Right lobe of liver (tissue), 6 donors: Measurements from ENCODE around the gene ASPRV1. TPM values are rescaled to one million over a fixed set of nuclear protein-coding genes. Genes with fewer than 3 reads are reported as not detected.
A peak's percentile ranks its signal among the peaks of the same experiment; 100 is the strongest.

ENCODE experiments used
- ATAC-seq, 4 donors: fragments of 200-7000 bp; cut with Tn5 transposase; one replicate each; pipeline ENCODE4 v1.9.1; 2020; ENCODE audit warnings: mild to moderate bottlenecking in 4 of 4, moderate library complexity in 4 of 4
- DNase-seq, 3 donors: peaks; one replicate each; pipeline ENCODE4 v3.0.0-alpha.2; 2020
- H3K27ac ChIP-seq, 3 donors: fragments of 200-600 bp; one replicate each; pipeline ENCODE4 v1.8.0; 2022
- H3K27me3 ChIP-seq, 2 donors: fragments of 200-600 bp; one replicate each; pipeline ENCODE4 v1.8.0; 2022
- H3K36me3 ChIP-seq, 4 donors: fragments of 200-600 bp; sonication (generic) in 1 of 4; one replicate each; pipeline versions ENCODE4 v1.5.1 to v1.8.0; 2017 to 2022; ENCODE audit warnings: control low read depth in 1 of 4
- H3K4me1 ChIP-seq, 4 donors: fragments of 200-600 bp; sonication (generic) in 1 of 4; one replicate each; pipeline versions ENCODE4 v1.5.1 to v1.8.0; 2017 to 2022; ENCODE audit warnings: control low read depth in 1 of 4
- H3K4me3 ChIP-seq, 3 donors: fragments of 200-600 bp; one replicate each; pipeline ENCODE4 v1.8.0; 2022
- H3K9me3 ChIP-seq, 4 donors: fragments of 200-600 bp; sonication (generic) in 1 of 4; one replicate each; pipeline versions ENCODE4 v1.5.1 to v1.8.0; 2017 to 2022; ENCODE audit warnings: control low read depth in 1 of 4
- POLR2A ChIP-seq: fragments of 450-650 bp; IDR thresholded peaks from one replicate; pipeline ENCODE4 v1.6.1; 2017; ENCODE audit warnings: antibody characterized with exemption, mild to moderate bottlenecking
- WGBS: methylation state at CpG from one replicate; pipeline ENCODE4 v1.1.6; 2018; ENCODE audit warnings: low coverage, low lambda C conversion rate; ENCODE audit not compliant: insufficient coverage; ENCODE audit errors: missing lambda C conversion rate; 5-methylcytosine and 5-hydroxymethylcytosine counted together
- intact Hi-C, 2 donors: fragments of 100-400 bp; cut with DNase I; formaldehyde crosslinking; loops; one replicate each; pipeline versions ENCODE4 v1.11.2 to v1.14.1; 2022
- total RNA-seq, 6 experiments: library from RNA; depleted of rRNA in 2 of 6; stranded (reverse); fragments of >200 nt in 2 of 6; fragmentation: NEBNext Ultra II Directional in 3 of 6; extraction: Animal tissue kit (Norgen Biotek cat#: 25700) in 3 of 6; gene quantifications; one replicate each; pipeline versions ENCODE4 v1.1.0 to v1.2.4, GENCODE V29; 2016 to 2023
- TF ChIP-seq, protein P1 (sequence below), 4 donors: fragments of 200-600 bp in 3 of 4; fragments of 450-650 bp in 1 of 4; IDR thresholded peaks; one replicate each; pipeline versions ENCODE4 v1.5.1 to v1.8.0; 2016 to 2022; ENCODE audit warnings: antibody characterized with exemption in 4 of 4, mild to moderate bottlenecking in 2 of 4
- donor health status: DM: no; HTN: yes; CAD: no.
- donor health status: DM: no; HTN: no; CAD: no.
- donor health status: DM: no; HTN: no; CAD: no.
- donor health status: DM: no; HTN: yes; CAD: no.
- donor health status: DM: no; HTN: yes; CAD: no.

Gene ASPRV1
- total RNA-seq, 6 experiments from 2014 or later, result 0.31 to 0.98 (median 0.59) TPM

GRCh38 chr2:69965756-69966445 is 4.5 kb upstream of the ASPRV1 start:
- no peak for TF ChIP-seq POLR2A
- TF ChIP-seq, protein P1, sequence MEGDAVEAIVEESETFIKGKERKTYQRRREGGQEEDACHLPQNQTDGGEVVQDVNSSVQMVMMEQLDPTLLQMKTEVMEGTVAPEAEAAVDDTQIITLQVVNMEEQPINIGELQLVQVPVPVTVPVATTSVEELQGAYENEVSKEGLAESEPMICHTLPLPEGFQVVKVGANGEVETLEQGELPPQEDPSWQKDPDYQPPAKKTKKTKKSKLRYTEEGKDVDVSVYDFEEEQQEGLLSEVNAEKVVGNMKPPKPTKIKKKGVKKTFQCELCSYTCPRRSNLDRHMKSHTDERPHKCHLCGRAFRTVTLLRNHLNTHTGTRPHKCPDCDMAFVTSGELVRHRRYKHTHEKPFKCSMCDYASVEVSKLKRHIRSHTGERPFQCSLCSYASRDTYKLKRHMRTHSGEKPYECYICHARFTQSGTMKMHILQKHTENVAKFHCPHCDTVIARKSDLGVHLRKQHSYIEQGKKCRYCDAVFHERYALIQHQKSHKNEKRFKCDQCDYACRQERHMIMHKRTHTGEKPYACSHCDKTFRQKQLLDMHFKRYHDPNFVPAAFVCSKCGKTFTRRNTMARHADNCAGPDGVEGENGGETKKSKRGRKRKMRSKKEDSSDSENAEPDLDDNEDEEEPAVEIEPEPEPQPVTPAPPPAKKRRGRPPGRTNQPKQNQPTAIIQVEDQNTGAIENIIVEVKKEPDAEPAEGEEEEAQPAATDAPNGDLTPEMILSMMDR (IDR thresholded peaks at IDR 0.05), result no peak
- H3K36me3 ChIP-seq, result no peaks in the 10 kb centered on the region
- H3K27ac ChIP-seq, result no peak overlapping the region
- DNase-seq (no peak), ATAC-seq (no peak)
- no peaks in the 10 kb centered on the region for H3K4me1 ChIP-seq
- H3K9me3 ChIP-seq, result no peaks in the 10 kb centered on the region
- 100% methylated on average over 3 of the region's 8 CpGs for WGBS
- no peaks in the 10 kb centered on the region for H3K27me3 ChIP-seq
- intact Hi-C loops, result no loop called here
- no peak overlapping the region for H3K4me3 ChIP-seq

- Histone ChIP-seq H3K27me3 (no peaks in the 10 kb centered on the region), H3K36me3 (no peaks in the 10 kb centered on the region), H3K27ac (no peak overlapping the region), H3K9me3 (no peaks in the 10 kb centered on the region), H3K4me1 (no peaks in the 10 kb centered on the region), H3K4me3 (no peak overlapping the region)
- intact Hi-C loops, result no loop called here
- DNase-seq, result peak in 1 of 3 donors; percentile 42
- no peak for TF ChIP-seq POLR2A
- TF ChIP-seq, protein P1 (IDR thresholded peaks at IDR 0.05), result no peak
- WGBS, result 100% methylated on average over 1 of the region's 7 CpGs
- peak in 2 of 4 donors; percentile 41 to 52 for ATAC-seq
These were observed 3.0 kb upstream of the ASPRV1 start for GRCh38 chr2:69964353-69964841.

GRCh38 chr2:69962986-69963730 is 1.7 kb upstream of the ASPRV1 start:
- WGBS, result 95% methylated on average over 4 of the region's 8 CpGs
- intact Hi-C loops, result no loop called here
- Histone ChIP-seq H3K4me1 (no peaks in the 10 kb centered on the region), H3K27me3 (no peaks in the 10 kb centered on the region), H3K27ac (no peak overlapping the region), H3K4me3 (no peak overlapping the region), H3K9me3 (no peaks in the 10 kb centered on the region), H3K36me3 (no peaks in the 10 kb centered on the region)
- TF ChIP-seq, protein P1 (IDR thresholded peaks at IDR 0.05), result no peak
- TF ChIP-seq POLR2A, result no peak
- DNase-seq (peak in 1 of 3 donors; percentile 27), ATAC-seq (no peak)

GRCh38 chr2:69960821-69961220 is 610 bp downstream of the ASPRV1 start:
- no peak for ATAC-seq
- DNase-seq, result peak in 1 of 3 donors; percentile 45
- H3K36me3 ChIP-seq, result no peaks in the 10 kb centered on the region
- no peak overlapping the region for H3K27ac ChIP-seq
- intact Hi-C loops, result no loop called here
- no peaks in the 10 kb centered on the region for H3K27me3 ChIP-seq
- no peak overlapping the region for H3K4me3 ChIP-seq
- WGBS, result 89% methylated on average over 2 of the region's 6 CpGs
- no peak for TF ChIP-seq POLR2A
- TF ChIP-seq, protein P1 (IDR thresholded peaks at IDR 0.05), result no peak
- no peaks in the 10 kb centered on the region for H3K4me1 ChIP-seq
- H3K9me3 ChIP-seq, result no peaks in the 10 kb centered on the region
